ENCODE results near the gene GNAI3.

GNAI3 gene

DNA sequence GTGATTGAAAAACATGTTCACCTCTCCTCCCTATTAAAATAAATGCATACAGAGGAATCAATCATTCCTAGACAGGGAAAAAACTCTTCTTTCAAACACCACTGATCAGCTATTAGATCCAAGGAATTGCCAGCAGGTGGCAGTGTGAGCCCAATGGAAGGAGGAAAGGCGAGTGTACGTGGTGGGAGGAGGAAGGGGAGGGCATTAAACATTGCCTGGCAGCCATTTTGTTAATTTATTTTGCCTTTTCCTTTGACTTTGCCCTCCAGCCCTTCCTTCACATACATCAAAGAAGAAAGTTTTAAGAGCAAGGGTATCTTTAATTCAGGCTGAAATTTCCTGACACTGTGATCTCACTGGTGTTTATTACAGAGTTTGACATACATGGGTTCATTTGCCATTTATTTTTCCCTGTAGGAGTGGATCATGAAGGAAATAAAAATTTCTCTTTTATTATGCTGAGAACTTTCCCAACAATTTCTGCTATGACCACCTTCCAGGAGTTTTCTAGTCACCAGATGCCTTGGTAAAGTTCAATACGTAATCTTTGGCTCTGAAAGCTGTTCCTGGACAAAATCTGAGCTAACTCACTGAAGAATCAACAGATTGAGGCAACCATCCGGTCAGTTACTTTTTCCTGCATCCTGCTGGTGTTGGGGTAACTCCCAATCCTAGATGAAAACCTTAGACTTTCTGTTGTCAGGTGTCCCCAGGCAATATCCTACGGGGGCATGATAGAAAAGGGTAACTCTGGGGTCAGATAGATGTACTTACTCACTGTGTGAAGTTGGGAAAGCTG is 1.9 kb upstream of the GNAI3 start:
- DNase-seq, result peak; percentile 92

DNA sequence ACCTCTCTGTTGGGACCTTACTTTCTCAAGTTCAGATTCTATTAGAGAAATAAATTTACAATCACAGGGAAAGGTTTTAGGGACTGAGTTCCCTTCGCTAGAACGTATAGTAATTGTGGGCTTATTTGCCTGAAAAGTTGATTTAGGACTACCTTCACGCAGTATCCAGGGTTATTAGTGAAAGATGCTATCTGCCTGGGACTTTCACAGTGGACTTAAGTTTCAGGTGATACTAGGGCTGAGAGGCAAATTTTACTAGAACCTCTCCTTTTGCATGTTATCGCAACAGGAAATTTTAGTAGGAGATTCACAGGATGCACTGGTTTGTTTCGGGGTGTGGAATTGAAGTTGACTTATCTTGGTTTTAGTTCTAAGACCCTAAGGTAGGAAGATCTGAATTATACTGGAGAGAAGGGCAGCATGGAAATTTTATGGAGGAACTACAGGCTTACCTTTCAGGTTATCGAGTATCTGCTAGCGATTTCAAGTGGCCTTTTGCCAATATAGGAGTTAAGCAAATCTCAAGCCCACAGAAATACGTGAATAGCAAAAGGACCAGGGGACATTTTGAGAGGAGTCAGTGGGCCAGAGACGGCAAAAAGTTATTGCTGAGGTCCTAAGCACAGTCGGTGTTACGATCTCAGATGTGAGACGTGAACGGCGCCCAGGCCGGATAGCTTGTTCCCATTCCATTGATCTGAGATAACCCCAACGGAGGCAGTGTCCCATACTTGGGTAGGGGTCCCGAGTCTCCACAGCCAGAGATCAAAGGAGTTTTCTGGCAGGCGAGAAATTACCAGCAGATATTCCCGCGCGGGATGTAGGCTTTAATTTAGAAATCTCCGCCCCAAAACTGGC is 723 bp upstream of the GNAI3 start:
- peak; percentile 26 for DNase-seq

DNA sequence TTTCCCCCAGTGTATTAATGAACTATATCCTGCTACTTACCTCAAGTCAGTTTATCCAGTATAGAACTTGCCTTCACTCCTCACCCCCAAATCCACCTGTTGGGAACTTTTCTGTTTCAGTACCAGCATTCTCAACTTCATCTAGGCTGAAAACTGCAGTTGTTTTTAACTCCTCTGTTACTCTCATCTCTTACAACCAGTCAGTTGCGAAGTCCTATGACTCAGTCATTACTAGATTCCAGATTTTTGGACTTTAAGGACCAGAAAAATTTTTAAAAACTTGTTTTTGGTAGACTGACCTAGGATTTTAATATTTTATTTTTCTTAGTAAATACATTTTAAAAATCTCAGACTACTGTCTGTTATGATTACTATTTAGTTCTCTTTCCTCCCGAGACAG is 8.1 kb downstream of the GNAI3 start:
- DNase-seq, result no peak

DNA sequence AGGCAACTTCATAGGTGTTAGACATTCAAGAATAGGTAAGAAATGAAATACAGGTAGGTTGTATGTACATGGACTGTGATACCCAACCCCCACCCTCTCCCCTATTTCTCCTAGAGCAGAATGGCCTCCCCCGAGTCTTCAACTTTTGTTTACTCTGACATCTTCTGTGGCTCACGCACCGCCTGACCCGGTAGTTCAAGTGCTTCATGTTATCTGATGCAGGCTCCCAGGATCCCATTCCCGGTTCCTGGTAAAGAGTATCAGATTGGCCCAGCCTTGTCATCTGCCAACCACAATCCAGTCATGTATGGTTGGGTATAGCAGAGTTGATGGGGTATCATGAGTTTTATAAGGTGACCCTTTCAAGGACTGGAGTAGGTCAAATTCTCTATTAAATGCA is 9.1 kb downstream of the GNAI3 start:
- no peak for DNase-seq

DNA sequence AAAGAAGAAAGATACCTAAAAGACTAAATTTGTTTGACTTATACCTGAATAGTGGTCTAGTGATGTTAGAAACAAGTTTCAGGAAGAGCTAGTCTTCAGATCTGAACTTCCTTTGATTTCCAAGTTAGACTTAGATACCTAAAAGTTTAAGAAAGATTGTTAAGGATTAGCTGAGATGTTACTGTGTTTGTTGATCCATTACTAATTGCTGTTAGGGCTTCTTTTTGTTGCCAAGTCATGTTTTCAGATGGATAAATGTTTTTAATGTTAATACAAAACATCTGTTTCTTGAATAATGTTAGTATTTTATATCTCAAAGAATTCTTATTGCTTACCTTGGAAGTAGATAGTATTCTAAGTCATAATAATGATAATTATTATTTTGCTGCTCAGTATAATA is 11.6 kb downstream of the GNAI3 start:
- no peak for DNase-seq

DNA sequence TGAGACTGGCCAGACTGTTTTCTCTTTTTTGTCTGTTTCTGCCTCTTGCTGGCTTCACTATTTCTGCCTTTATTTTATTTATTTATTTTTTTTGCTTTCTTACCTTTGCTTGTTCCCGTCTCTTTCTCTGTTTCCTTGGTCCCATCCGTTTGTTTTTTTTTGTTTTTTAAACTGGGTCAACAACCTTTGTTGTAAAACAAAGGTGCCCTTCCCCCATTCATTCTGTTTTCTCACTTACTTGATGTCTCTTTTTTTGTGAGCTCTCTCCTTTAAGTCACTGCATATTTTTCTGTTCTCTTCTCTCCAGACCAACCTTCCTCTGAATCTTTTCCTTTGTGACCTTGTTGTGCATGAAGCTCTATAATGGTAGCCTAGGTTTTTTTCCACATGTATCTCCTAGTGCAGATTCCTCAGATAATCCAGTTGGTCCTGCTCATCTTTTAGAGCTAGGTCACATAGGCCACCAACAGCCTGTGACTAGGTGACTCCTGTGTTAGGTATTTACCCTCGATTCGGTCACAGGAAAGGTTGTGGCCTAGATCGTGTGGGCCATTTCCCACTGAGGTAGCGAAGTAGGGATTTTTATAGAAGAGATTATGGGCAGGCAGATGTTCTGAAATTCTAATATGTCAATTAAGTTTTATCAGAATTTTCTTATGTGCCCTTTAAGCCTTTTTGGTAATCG is 15.9 kb downstream of the GNAI3 start:
- no peak for DNase-seq

DNA sequence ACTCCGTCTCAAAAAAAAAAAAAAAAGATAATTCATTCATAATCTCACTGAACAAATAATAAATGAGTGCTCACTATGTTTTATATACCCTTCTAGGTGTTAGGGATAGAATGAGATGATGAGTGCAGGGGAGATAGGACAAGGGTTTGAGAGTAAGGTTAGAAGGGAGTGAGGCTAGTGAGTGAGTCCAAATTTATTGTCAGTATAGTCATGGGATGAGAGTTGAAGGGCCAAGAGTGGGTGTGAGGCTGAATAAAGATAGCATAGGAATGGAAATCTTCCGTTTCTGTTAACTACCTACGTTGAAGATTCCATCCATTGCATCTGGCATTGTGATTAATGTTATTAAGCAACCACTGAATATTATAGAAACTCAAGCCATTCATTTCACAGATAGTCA is 16.8 kb downstream of the GNAI3 start:
- no peak for DNase-seq

DNA sequence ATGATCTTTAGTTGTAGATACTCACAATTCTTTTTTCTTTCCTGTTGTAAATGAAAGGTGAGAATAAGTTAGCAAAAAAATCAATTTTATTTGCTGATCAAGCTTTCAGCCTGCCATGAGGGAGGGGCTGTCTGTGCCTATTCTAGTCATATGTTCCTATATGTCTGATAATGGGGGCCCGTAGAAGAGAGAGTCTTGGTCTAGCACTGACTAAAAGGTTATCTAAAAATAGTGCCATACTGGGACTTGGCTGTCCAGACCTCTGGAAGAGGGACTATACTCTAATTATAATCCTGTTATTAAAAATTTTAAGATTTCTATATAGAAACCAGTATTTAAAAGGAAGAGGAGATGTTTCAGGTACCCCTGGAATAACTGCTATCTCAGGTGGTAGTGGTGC is 18.6 kb downstream of the GNAI3 start:
- no peak for DNase-seq

DNA sequence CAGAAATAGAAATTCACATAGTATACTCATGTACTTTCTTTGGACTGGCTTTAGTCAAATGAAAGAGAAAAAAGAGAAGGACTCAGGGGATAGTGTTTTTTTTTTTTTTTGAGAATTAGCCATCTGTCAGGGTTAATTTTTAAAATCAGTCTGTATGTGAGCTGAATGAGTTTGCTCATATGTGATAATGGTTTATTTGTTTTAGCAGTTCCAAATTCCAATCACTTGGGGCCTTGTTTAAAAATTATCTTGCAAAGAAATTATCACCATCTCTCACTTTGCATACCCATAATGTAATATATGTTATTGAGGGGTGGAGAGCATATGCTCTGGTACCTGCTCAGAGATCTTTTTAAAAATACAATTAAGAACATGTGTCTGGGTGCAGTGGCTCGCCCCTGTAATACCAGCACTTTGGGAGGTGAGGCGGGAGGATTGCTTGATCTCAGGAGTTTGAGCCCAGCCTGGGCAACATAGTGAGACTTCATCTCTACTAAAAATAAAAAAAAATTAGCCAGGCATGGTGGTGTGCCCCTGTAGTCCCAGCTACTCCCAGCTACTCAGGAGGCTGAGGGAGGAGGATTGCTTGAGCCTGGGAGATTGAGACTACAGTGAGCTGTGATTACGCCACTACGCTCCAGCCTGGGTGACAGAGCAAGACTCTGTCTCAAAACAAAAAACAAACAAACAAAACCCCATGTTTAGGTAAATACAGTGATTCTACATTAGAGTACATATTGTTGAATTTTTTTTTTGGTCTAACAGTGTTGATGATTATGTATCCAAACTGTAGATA is 19.7 kb downstream of the GNAI3 start:
- no peak for DNase-seq

DNA sequence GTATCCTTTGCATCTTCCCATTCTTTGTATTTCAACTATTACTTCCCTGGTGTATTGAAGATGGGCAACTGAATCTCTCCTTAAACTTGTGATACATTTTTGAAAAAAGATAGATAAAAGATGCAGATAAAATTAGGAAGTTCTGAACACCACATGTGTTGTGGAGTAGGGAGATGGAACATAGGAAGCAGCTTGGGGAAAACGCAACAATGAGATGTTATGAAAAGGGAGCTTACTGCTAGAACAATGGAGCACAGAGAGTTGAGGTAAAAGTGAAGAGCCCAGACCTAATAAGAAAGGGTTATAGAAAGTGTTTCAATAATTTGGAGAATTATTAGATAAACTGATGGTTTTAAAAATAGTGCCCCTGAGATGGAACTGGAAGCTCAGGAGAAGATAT is 20.9 kb downstream of the GNAI3 start:
- DNase-seq, result no peak

DNA sequence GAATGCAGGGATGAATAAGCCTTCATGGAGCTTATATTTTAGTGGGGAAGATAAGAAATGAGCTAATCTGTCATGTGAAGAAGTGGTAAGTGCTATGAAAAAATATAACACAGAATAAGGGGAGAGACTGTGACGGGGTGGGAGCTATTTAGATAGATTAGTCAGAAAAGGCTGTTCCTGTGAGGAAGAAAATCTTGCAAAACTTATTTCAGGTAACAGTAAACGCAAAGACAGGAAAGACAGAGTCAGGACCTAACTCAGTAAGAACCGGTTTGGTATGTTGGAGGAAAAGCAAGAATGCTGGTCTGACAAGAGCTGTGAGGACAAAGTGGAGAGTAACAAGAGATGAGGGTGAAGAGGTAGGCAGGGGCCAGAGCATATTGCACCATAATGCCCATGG is 22.0 kb downstream of the GNAI3 start:
- DNase-seq, result no peak

DNA sequence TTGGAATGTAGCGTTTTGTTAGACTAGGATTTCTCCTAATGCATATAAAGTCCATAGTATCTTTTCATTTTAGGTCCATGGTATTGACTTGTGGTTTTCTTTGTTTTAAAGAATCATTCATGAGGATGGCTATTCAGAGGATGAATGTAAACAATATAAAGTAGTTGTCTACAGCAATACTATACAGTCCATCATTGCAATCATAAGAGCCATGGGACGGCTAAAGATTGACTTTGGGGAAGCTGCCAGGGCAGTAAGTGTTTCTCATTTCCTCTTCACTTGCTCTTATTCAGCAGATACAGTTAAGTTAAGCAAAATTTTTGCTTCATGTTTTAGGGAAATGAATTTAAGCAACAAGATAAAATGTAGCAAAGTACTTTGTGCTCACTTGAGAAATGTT is 25.4 kb downstream of the GNAI3 start:
- DNase-seq, result no peak

DNA sequence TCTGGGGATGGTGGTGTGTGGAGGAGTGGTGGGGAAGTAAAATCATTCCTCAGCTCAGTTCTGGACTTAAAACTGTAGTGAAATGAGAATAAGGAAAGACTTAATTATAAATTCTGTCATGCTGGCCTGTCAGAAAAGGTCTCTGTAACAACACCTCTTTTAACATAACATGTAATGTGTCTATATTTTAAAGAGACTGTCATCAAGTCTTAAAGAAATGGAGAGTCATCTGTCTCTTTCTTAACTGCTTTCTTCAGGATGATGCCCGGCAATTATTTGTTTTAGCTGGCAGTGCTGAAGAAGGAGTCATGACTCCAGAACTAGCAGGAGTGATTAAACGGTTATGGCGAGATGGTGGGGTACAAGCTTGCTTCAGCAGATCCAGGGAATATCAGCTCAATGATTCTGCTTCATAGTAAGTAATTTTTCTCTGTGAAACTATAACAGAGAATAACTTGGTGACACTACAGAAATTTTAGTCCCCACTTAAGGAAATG is 30.6 kb downstream of the GNAI3 start:
- DNase-seq, result no peak

DNA sequence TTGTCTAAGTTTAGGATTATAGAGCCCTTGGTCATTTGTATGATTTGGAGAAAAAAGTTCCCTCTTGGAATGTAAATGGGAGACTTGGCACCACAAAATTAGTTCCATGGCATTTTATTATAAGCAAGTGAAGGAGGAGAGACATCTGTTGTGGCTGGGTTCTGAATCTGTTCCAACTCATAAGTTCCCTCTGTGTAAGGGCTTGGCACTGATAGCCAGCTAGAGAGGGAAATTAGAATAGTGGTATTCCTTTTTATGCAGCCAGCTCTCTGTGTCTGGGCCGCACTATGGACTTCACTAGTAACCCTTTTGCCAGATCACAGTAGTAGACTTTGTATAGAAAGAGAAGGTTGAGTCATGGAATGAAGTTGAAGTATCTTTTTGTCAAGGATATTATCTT is 31.1 kb downstream of the GNAI3 start:
- DNase-seq, result no peak

DNA sequence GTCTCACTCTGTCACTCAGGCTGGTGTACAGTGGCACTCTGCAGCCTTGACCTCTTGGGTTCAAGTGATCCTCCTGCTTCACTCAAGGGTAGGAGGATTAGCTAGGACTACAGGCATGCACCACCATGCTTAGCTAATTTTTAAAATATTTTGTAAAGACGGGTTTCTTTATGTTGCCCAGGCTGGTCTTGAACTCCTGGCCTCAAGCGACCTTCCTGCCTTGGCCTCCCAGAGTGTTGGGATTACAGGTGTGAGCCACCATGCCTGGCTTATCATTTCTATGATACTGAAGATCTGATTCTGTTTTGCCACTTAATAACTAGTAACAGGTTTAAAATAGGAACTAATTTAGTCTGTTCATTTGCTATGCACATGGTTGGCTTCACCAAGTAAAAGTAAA is 33.6 kb downstream of the GNAI3 start:
- DNase-seq, result no peak

DNA sequence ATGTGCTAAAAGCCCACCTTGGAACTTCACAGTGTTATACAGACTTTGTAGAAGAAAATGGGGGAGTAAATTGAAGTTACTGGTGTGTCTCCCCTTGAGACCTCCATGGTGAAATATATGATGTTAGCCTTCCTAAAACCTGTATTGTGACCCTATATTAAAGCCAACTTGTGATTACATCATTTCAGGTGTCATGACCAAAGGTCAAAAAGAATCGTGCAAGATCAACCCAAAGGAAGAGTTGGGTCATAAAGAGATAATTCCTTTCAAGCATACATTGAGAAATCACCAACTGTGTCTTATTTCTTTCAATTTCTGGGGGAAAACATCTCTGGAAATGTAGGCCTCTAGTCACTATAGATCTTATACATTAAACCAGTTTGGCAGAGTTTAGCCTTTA is 36.4 kb downstream of the GNAI3 start:
- DNase-seq, result no peak

DNA sequence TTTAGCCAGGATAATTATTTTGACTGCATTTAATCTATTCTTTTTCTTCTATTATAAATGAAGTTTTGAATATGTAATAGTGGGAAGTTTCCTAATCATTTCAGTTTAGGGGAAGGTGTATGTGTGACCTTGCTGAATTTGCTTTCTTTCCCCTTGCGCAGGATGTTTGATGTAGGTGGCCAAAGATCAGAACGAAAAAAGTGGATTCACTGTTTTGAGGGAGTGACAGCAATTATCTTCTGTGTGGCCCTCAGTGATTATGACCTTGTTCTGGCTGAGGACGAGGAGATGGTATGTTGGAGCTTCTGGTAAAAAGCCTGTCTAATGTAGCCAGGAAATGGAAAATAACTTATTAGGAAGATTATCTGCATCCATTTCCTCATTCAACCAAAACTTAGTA is 37.6 kb downstream of the GNAI3 start:
- DNase-seq, result no peak

DNA sequence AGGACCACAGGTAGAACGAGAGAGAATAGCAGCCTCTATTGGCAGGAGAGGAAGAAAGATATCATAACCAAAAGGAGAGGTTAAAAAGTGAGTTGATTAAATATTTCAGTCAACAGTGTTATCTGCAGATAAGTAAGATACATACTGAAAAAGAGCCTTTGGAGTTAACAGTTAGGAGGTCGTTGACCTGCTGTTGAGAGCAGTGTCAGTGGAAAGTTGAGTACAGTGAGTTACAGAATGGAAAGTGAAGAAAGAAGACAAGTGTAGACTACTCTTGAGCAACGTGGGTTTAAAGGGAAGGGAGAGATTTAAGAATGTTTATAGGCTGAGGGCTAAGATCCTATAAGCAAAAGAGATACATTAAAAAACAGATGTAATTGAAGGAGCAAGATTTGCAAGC is 40.8 kb downstream of the GNAI3 start:
- no peak for DNase-seq

DNA sequence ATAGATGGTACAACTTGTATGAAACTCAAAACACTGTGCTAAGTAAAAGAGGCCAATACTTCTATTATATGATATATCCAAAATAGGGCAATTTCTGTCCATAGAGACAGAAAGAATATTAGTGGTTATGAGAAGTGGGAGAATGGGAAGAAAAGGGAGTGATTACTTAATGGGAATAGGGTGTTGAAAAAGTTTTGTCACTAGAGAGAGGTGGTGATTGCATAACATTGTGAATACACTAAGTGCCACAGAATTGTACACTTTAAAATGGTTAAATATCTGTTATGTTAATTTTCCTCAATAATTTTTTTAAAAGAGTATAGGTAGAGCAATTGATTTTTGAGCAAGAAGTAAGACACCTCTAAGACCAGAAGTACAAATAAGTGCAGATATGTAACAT is 41.3 kb downstream of the GNAI3 start:
- no peak for DNase-seq

DNA sequence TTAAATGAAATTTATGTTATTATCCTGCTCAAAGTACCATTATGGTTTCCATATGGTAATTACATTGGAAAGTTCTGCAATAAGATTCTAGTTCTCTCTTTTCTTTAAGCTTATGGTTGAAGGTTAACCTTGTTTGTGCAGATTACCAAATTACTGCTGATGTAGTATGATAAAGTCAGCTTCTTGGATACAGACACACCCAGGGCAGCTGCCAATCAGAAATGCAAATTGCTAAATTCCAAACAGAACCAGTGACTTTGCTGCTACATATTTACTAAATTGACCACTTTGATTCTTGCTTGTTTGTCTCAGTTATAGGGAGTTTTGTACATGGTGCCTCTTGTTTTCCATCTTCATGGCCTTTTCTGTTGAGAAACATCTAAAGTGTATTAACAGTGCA is 44.5 kb downstream of the GNAI3 start:
- no peak for DNase-seq

DNA sequence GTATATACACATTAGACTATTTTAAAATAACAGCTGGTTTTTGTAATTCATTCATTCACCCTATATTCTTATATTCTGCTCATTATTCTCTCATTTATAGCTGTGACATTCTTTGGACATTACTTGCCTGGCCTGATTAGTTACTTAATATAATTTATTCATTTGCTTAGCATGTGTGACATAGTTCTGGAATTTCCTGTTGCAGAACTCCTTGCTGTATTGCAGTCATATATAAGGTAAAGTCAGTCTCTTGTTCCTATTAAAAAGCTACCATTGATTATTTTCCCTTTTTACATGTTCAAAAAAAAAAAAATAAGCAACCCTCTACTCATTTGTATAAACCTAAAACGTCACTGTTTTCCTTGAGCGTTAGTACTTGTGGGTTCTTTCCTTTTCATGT is 47.1 kb downstream of the GNAI3 start:
- no peak for DNase-seq

DNA sequence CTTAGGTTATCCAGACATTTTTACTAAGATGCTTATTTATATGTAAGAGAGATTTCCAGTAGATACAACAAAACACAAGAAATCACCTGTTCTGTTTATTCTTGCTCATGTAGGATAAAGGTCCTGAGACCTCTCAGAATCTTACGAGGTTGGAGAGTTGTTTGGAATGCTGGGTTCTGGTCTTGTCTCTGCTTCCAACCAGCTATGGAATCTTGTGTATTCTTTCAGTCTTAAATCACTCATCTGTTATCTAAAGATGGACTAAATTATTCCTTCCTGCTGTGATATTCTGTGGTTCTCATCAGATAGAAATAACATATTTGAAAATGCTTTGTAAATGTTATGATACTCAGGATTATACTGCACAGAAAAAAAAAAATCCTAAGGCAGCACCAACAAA is 49.7 kb downstream of the GNAI3 start:
- DNase-seq, result no peak

DNA sequence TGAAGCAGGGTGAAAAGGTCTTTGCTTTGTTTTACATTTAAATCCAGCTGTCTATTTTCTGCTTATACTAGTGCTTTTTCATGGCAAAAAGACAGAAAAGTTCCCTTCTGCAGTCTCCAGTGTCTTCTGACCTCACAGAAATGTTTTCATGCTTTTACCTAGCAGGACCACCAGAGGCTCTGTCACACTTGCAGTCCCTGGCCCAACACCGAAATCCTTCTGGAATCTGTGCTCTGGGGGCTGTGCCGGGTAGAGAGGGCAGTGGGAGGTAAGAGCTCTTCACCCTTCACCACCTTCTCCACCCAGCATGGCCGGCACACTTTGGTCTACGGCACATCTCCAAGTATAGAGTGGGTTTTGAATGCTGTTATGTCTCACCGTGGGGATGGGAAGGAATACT is 50.2 kb downstream of the GNAI3 start:
- DNase-seq, result no peak

Measured in CD4-positive, alpha-beta T cell treated with Interleukin-17A for 1 hour (primary cell).